H1 (cell line): ENCODE data around the gene SKAP1. TPM values are rescaled to one million over a fixed set of nuclear protein-coding genes. Genes with fewer than 3 reads are reported as not detected.

Experiments used
- CTCF ChIA-PET: fragments of 300-600 bp; sonication (Branson Sonifier 250); formaldehyde crosslinking; loops from one replicate; lab custom pipeline; 2021; ENCODE audit not compliant: partially characterized antibody; lab: Charles Lee
- POLR2A ChIA-PET: fragments of 300-600 bp; sonication (Branson Sonifier 250); formaldehyde crosslinking; loops from one replicate; lab custom pipeline; 2021; ENCODE audit warnings: inconsistent platforms; ENCODE audit not compliant: partially characterized antibody; lab: Charles Lee
- DNase-seq, 2 experiments: peaks; one replicate each; pipeline versions ENCODE4 v3.0.0 to v3.0.0-alpha.2; 2010 to 2022; ENCODE audit warnings: low spot score in 2 of 2, low read depth in 1 of 2, mixed read lengths in 1 of 2
- FAIRE-seq: peaks from 2 replicates; lab custom pipeline; 2011; peaks lifted over from hg19 to GRCh38; lab: Jason Lieb, UNC
- H2AFZ ChIP-seq: 2 replicates; pipeline ENCODE4 v1.8.1; 2012; ENCODE audit warnings: low read length, inconsistent platforms
- H2AK5ac ChIP-seq: 2 replicates; pipeline ENCODE4 v1.6.1; 2013; ENCODE audit warnings: low read depth, low read length
- H2BK120ac ChIP-seq: replicated peaks from 2 replicates; pipeline ENCODE3; 2013; ENCODE audit warnings: low read depth, low read length, inconsistent platforms
- H2BK12ac ChIP-seq: 2 replicates; pipeline ENCODE4 v1.6.1; 2013; ENCODE audit warnings: low read depth, low read length
- H2BK15ac ChIP-seq: 2 replicates; pipeline ENCODE4 v1.6.1; 2013; ENCODE audit warnings: low read length
- H2BK20ac ChIP-seq: 2 replicates; pipeline ENCODE4 v1.6.1; 2013; ENCODE audit warnings: low read length
- H2BK5ac ChIP-seq: 2 replicates; pipeline ENCODE4 v1.6.1; 2013; ENCODE audit warnings: low read depth, low read length
- H3K14ac ChIP-seq: 2 replicates; pipeline ENCODE4 v1.6.1; 2013; ENCODE audit warnings: inconsistent platforms; ENCODE audit not compliant: insufficient read length
- H3K18ac ChIP-seq: 2 replicates; pipeline ENCODE4 v1.6.1; 2013; ENCODE audit warnings: low read length; ENCODE audit errors: extremely low read depth
- H3K23ac ChIP-seq: 2 replicates; pipeline ENCODE4 v1.6.1; 2013; ENCODE audit warnings: inconsistent platforms; ENCODE audit not compliant: insufficient read length
- H3K23me2 ChIP-seq: 2 replicates; pipeline ENCODE4 v1.6.1; 2013; ENCODE audit warnings: low read depth, low read length
- H3K27ac ChIP-seq: 2 replicates; pipeline ENCODE4 v1.6.1; 2011; ENCODE audit warnings: low read depth, low read length, inconsistent platforms
- H3K27me3 ChIP-seq, 4 experiments: replicated peaks in 1 of 4; 1 replicate in 1 of 4; 2 replicates in 3 of 4; pipeline versions ENCODE4 v1.6.1 to v1.8.1; 2011 to 2013; ENCODE audit warnings: low read length in 3 of 4, mild to moderate bottlenecking in 3 of 4, inconsistent platforms in 2 of 4, mixed read lengths in 2 of 4, moderate library complexity in 1 of 4; ENCODE audit not compliant: control insufficient read depth in 3 of 4, insufficient read depth in 3 of 4; ENCODE audit errors: extremely low read depth in 1 of 4
- H3K36me3 ChIP-seq, 4 experiments: 2 replicates each; pipeline versions ENCODE4 v1.6.1 to v1.8.1; 2011 to 2013; ENCODE audit warnings: mild to moderate bottlenecking in 4 of 4, low read length in 3 of 4, moderate library complexity in 2 of 4, control low read depth in 1 of 4, inconsistent platforms in 1 of 4; ENCODE audit not compliant: insufficient read depth in 4 of 4, control insufficient read depth in 2 of 4
- H3K4ac ChIP-seq: replicated peaks from 2 replicates; pipeline ENCODE3; 2013; ENCODE audit warnings: low read length, low read depth, mixed read lengths, inconsistent platforms; ENCODE audit not compliant: insufficient read length
- H3K4me1 ChIP-seq, 4 experiments: replicated peaks in 1 of 4; 1 replicate in 1 of 4; 2 replicates in 3 of 4; pipeline versions ENCODE4 v1.6.1 to v1.8.1; 2011 to 2013; ENCODE audit warnings: low read length in 3 of 4, inconsistent platforms in 2 of 4, mixed read lengths in 1 of 4; ENCODE audit not compliant: insufficient read depth in 4 of 4, control insufficient read depth in 3 of 4
- H3K4me2 ChIP-seq, 2 experiments: 2 replicates each; pipeline versions ENCODE4 v1.6.1 to v1.8.1; 2011 to 2013; ENCODE audit warnings: low read depth in 2 of 2, low read length in 2 of 2, control low read depth in 1 of 2, inconsistent platforms in 1 of 2, mild to moderate bottlenecking in 1 of 2; ENCODE audit not compliant: insufficient read depth in 1 of 2
- H3K4me3 ChIP-seq, 4 experiments: fragments of 200-600, 300-600 bp in 1 of 4; sonication (generic), shearing (Covaris generic), sonication (Bioruptor Twin) in 1 of 4; 2 replicates each; pipeline versions ENCODE4 v1.5.1 to v1.8.1; 2011 to 2016; ENCODE audit warnings: low read length in 4 of 4, low read depth in 3 of 4, control low read depth in 2 of 4, inconsistent platforms in 2 of 4, mild to moderate bottlenecking in 2 of 4, mixed read lengths in 1 of 4, moderate library complexity in 1 of 4; ENCODE audit not compliant: insufficient read depth in 2 of 4; ENCODE audit errors: extremely low read depth in 1 of 4
- H3K56ac ChIP-seq: replicated peaks from 2 replicates; pipeline ENCODE3; 2013; ENCODE audit warnings: low read depth, mild to moderate bottlenecking, mixed read lengths, low read length, inconsistent platforms; ENCODE audit not compliant: insufficient read length
- H3K79me1 ChIP-seq: 2 replicates; pipeline ENCODE4 v1.6.1; 2013; ENCODE audit warnings: low read depth, low read length, control low read depth
- H3K79me2 ChIP-seq, 2 experiments: 2 replicates each; pipeline versions ENCODE4 v1.6.1 to v1.8.1; 2012 to 2013; ENCODE audit warnings: low read length in 2 of 2, mild to moderate bottlenecking in 2 of 2, inconsistent platforms in 1 of 2; ENCODE audit not compliant: insufficient read depth in 2 of 2, control insufficient read depth in 1 of 2
- H3K9ac ChIP-seq, 4 experiments: replicated peaks in 1 of 4; 1 replicate in 1 of 4; 2 replicates in 3 of 4; pipeline versions ENCODE4 v1.6.1 to v1.8.1; 2011 to 2013; ENCODE audit warnings: low read depth in 3 of 4, low read length in 3 of 4, control low read depth in 2 of 4, mild to moderate bottlenecking in 2 of 4, moderate library complexity in 2 of 4, inconsistent platforms in 1 of 4; ENCODE audit errors: extremely low read depth in 1 of 4
- H3K9me3 ChIP-seq, 2 experiments: 2 replicates each; pipeline versions ENCODE4 v1.6.1 to v1.8.1; 2012 to 2013; ENCODE audit warnings: mild to moderate bottlenecking in 2 of 2, moderate library complexity in 2 of 2, control low read depth in 1 of 2, inconsistent platforms in 1 of 2, low read depth in 1 of 2, low read length in 1 of 2, mixed read lengths in 1 of 2; ENCODE audit not compliant: insufficient read depth in 2 of 2
- H4K20me1 ChIP-seq, 2 experiments: replicated peaks in 1 of 2; 2 replicates each; pipeline versions ENCODE3 to v1.8.1; 2011 to 2013; ENCODE audit warnings: inconsistent platforms in 2 of 2, low read length in 2 of 2, mild to moderate bottlenecking in 1 of 2; ENCODE audit not compliant: insufficient read depth in 2 of 2, control insufficient read depth in 1 of 2
- H4K5ac ChIP-seq: 2 replicates; pipeline ENCODE4 v1.6.1; 2013; ENCODE audit warnings: low read length, low read depth, mixed read lengths, inconsistent platforms; ENCODE audit not compliant: insufficient read length
- H4K8ac ChIP-seq: 2 replicates; pipeline ENCODE4 v1.8.0; 2013; ENCODE audit warnings: mild to moderate bottlenecking, moderate library complexity, low read length, inconsistent platforms; ENCODE audit not compliant: insufficient read depth; ENCODE audit errors: extremely low read depth
- H4K91ac ChIP-seq: replicated peaks from 2 replicates; pipeline ENCODE3; 2013; ENCODE audit warnings: low read length, mixed read lengths, inconsistent platforms; ENCODE audit not compliant: insufficient read length
- CBX5 ChIP-seq: fragments of 300-800, 300-1000 bp; sonication (generic); IDR thresholded peaks from 2 replicates; pipeline ENCODE4 v1.7.1; 2016; ENCODE audit warnings: antibody characterized with exemption, low read length, low read depth
- CBX8 ChIP-seq: fragments of 300-800, 300-1000 bp; sonication (generic); IDR thresholded peaks from 2 replicates; pipeline ENCODE4 v1.7.1; 2016; ENCODE audit warnings: low read depth, low read length, borderline replicate concordance
- FOSL1 ChIP-seq: IDR thresholded peaks from 2 replicates; pipeline ENCODE4 v1.6.1; 2011; ENCODE audit warnings: mild to moderate bottlenecking, low read depth, low read length, moderate library complexity; ENCODE audit not compliant: insufficient read depth
- HDAC2 ChIP-seq, 2 experiments: fragments of 300-600 bp in 1 of 2; sonication (generic) in 1 of 2; IDR thresholded peaks; 2 replicates each; pipeline ENCODE4 v1.6.1; 2011 to 2012; ENCODE audit warnings: low read depth in 2 of 2, low read length in 2 of 2, mild to moderate bottlenecking in 2 of 2, moderate library complexity in 2 of 2, borderline replicate concordance in 1 of 2, inconsistent platforms in 1 of 2
- NRF1 ChIP-seq: IDR thresholded peaks from 2 replicates; pipeline ENCODE4 v1.6.1; 2011; ENCODE audit warnings: mild to moderate bottlenecking, low read depth, low read length, improper control_type of control experiment
- RNF2 ChIP-seq: fragments of 200-900, 300-1000 bp; sonication (generic); IDR thresholded peaks from 2 replicates; pipeline ENCODE4 v1.7.1; 2016; ENCODE audit warnings: borderline replicate concordance, low read depth, mild to moderate bottlenecking, antibody characterized with exemption, low read length; ENCODE audit not compliant: poor library complexity, severe bottlenecking; ENCODE audit errors: missing control alignments
- SIRT6 ChIP-seq: IDR thresholded peaks from one replicate; pipeline ENCODE4 v1.7.1; 2012; ENCODE audit warnings: low read length, inconsistent platforms
- SIX5 ChIP-seq: IDR thresholded peaks from 2 replicates; pipeline ENCODE4 v1.6.1; 2011; ENCODE audit warnings: mild to moderate bottlenecking, low read depth, low read length
- SP1 ChIP-seq: IDR thresholded peaks from 2 replicates; pipeline ENCODE4 v1.6.1; 2011; ENCODE audit warnings: low read depth, low read length
- TCF12 ChIP-seq: IDR thresholded peaks from 2 replicates; pipeline ENCODE4 v1.6.1; 2011; ENCODE audit warnings: low read depth, mild to moderate bottlenecking, low read length
- YY1 ChIP-seq: IDR thresholded peaks from 2 replicates; pipeline ENCODE4 v1.6.1; 2011; ENCODE audit warnings: low read depth, mild to moderate bottlenecking, low read length
- WGBS, 2 experiments: shearing (Covaris generic) in 1 of 2; methylation state at CpG; one replicate each; pipeline versions ENCODE4 v1.1.6 to v1.1.7; 2013 to 2015; ENCODE audit warnings: low lambda C conversion rate in 2 of 2, mixed read lengths in 2 of 2, inconsistent platforms in 1 of 2, low coverage in 1 of 2, missing lambda C conversion rate in 1 of 2; ENCODE audit not compliant: insufficient replicate concordance in 2 of 2, insufficient coverage in 1 of 2, insufficient read length in 1 of 2; ENCODE audit errors: extremely low coverage in 1 of 2, missing lambda C conversion rate in 1 of 2; 5-methylcytosine and 5-hydroxymethylcytosine counted together
- polyA plus RNA-seq, 7 experiments: library from polyadenylated mRNA; depleted of rRNA in 3 of 7; stranded (reverse) in 5 of 7; unstranded in 2 of 7; fragments of >200 nt in 5 of 7; fragments of 200-250 nt in 2 of 7; gene quantifications; 1 replicate in 5 of 7; 2 replicates in 1 of 7; 4 replicates in 1 of 7; pipeline versions ENCODE4 v1.2.1 to v1.2.3, GENCODE V29; 2011 to 2013; ENCODE audit warnings: missing spikeins in 2 of 7, mixed read lengths in 2 of 7
- total RNA-seq: library from RNA; stranded (reverse); fragmentation: NEBNext Ultra II Directional; extraction: Animal tissue kit (Norgen Biotek cat#: 25700); gene quantifications from 2 replicates; pipeline ENCODE4 v1.2.1, GENCODE V29; 2021
- TF ChIP-seq, protein P1 (sequence below), 3 experiments: IDR thresholded peaks; 1 replicate in 2 of 3; 2 replicates in 1 of 3; pipeline versions ENCODE4 v1.5.1 to v1.6.1; 2011; ENCODE audit warnings: low read length in 3 of 3, mild to moderate bottlenecking in 3 of 3, inconsistent platforms in 2 of 3, low read depth in 1 of 3, moderate library complexity in 1 of 3; ENCODE audit not compliant: insufficient read depth in 1 of 3; ENCODE audit errors: control extremely low read depth in 1 of 3

SKAP1 gene
- total and polyA plus RNA-seq, 2 of the 8 experiments (the other 6 are each of a cell fraction or from before 2014, with no cell fraction given): not detected

DNA sequence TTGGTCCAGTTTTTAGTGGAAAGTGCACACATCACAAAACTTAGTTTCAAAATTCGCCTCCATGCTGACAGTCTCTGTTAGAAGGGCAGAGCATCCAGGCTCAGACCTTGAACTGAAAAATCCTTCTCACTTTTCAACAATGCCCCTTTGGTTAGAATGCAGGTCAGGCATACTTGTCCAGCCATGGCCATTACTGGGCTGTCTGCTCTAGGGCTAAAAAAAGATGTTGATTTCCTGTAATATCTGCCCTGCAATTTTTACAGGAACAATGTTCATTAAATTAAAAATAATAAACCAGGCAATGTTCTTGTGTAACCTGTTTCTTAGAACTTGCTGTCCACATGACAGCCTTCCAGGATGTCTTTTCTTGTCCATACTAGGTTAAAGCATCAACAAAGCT lies 200.1 kb downstream of the SKAP1 start:
- H3K4me1 ChIP-seq: peaks cover 0 to 7% (median 2%) of the 10 kb centered on the region in 4 experiments; a peak in 3 of 7 replicates
- H2AFZ ChIP-seq: no peak overlapping the region
- CTCF ChIA-PET: interaction anchor here (0.6 to 5.9 kb wide), 9 partner anchors 15 to 474 kb away, joined by 3 to 61 read pairs (median 7); no protein-coding TSS in a partner anchor
- H3K4me3 ChIP-seq: no peak overlapping the region
- H3K9ac ChIP-seq: no peak overlapping the region
- POLR2A ChIA-PET: no interaction called here
- H3K27me3 ChIP-seq: peaks cover 0 to 2% (median 0%) of the 10 kb centered on the region in 4 experiments; a peak in 1 of 7 replicates
- no peak overlapping the region for H3K4me2 ChIP-seq
- no peak overlapping the region for H2BK20ac ChIP-seq
- no peak overlapping the region for H2BK120ac ChIP-seq
- H3K9me3 ChIP-seq: no peaks in the 10 kb centered on the region
- no peak overlapping the region for H2AK5ac ChIP-seq
- no peak overlapping the region for H3K27ac ChIP-seq
- H4K20me1 ChIP-seq: no peaks in the 10 kb centered on the region
- no peak overlapping the region for H4K5ac ChIP-seq
- H4K8ac ChIP-seq: no peak overlapping the region
- H3K56ac ChIP-seq: no peak overlapping the region
- no peak overlapping the region for H3K18ac ChIP-seq
- no peak overlapping the region for H2BK5ac ChIP-seq
- no peaks in the 10 kb centered on the region for H3K79me2 ChIP-seq
- no peak for DNase-seq
- WGBS, 2 experiments: 55% methylated on average over 1 of the region's 1 CpG; no CpG with 5 or more reads in 1 of the 2 experiments
- H3K36me3 ChIP-seq: no peaks in the 10 kb centered on the region
- no peak overlapping the region for H2BK12ac ChIP-seq
- H3K79me1 ChIP-seq: no peaks in the 10 kb centered on the region
- no peak for FAIRE-seq
- no peak overlapping the region for H4K91ac ChIP-seq
- H3K23ac ChIP-seq: no peak overlapping the region
- no peak overlapping the region for H2BK15ac ChIP-seq
- no peak overlapping the region for H3K4ac ChIP-seq
- H3K14ac ChIP-seq: no peak overlapping the region
- H3K23me2 ChIP-seq: no peaks in the 10 kb centered on the region
- TF ChIP-seq RNF2: no peak
- no peak for TF ChIP-seq TCF12
- TF ChIP-seq HDAC2 (IDR thresholded peaks at IDR 0.05; ENCODE audit: borderline replicate concordance in 1 of 2, low read depth in 2 of 2, low read length in 2 of 2): no peak
- no peak for TF ChIP-seq CBX8
- no peak for TF ChIP-seq CBX5
- no peak for TF ChIP-seq SIX5
- TF ChIP-seq, protein P1, sequence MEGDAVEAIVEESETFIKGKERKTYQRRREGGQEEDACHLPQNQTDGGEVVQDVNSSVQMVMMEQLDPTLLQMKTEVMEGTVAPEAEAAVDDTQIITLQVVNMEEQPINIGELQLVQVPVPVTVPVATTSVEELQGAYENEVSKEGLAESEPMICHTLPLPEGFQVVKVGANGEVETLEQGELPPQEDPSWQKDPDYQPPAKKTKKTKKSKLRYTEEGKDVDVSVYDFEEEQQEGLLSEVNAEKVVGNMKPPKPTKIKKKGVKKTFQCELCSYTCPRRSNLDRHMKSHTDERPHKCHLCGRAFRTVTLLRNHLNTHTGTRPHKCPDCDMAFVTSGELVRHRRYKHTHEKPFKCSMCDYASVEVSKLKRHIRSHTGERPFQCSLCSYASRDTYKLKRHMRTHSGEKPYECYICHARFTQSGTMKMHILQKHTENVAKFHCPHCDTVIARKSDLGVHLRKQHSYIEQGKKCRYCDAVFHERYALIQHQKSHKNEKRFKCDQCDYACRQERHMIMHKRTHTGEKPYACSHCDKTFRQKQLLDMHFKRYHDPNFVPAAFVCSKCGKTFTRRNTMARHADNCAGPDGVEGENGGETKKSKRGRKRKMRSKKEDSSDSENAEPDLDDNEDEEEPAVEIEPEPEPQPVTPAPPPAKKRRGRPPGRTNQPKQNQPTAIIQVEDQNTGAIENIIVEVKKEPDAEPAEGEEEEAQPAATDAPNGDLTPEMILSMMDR (IDR thresholded peaks at IDR 0.05; ENCODE audit: control extremely low read depth in 1 of 3, insufficient read depth in 1 of 3, low read depth in 1 of 3, low read length in 3 of 3): no peak
- TF ChIP-seq NRF1: no peak
- TF ChIP-seq SIRT6: no peak
- TF ChIP-seq SP1: no peak
- no peak for TF ChIP-seq FOSL1
- no peak for TF ChIP-seq YY1
